Putamen (tissue), 1 donor: ENCODE data around the gene PRKACA.

Experiments
- DNase-seq: peaks from one replicate; pipeline ENCODE4 v3.0.0-alpha.2; 2016; ENCODE audit warnings: low spot score

PRKACA gene

DNA sequence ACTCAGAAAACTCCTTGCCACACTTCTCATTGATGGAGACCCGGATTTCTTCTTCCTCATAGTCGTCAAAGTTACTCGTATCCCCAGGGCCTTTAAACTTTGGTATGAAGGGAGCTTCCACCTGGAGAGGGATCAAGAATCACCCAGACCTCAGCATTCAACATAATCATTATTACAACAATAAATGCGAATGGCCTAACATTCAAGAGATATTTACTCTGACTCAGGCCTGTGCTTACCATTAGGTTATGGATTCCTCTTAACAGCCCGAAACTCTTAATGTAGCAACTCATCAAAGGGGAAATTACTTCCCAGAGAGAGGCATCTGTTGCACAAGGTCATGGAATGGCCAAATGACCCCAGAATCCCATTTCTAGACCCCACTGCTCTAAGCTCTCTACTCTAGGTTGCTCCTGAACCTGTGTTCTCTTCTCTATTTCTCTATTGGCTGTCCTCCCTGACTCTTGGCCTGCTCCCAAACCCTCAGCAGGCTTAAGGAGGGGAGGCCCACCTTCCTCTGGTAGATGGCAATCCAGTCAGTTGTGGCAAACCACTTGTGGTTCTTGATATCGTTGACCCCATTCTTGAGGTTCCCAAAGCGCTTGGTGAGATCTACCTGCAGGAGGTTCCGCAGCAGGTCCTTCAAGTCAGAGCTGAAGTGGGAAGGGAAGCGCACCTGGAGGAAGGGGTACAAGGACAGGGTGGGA, 24.3 kb downstream of the PRKACA start:
- DNase-seq = no peak

DNA sequence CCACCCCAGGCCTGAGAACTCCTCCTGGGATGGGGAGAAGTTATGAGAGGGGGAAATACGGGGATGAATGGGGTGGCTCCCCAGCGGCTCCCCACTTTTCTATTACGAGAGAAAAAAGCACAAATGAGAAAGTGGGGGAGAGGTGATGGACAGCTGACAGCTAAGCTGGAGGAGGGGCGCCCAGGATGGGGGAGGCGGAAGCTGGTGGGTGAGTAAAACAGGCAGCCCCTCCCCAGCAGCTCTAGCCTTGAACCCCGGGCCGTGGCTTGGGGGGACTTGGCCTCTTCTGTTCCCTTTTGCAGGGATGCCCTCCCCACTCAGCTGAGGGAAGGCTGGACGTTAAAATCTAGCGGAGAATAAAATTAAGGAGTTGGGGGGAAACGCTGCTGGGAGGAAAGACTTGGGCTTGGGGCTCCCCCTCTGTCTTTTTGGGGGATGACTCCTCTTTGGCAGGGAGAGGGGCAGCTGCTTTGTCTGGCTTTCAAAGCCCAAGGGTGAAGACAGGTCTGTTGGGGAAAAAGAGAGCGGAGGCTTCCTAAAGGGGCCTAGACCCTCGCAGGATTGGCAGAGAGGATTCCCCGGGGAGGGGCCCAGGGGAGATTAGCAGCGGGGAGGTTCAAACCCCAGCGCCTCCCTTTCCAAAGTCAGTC, 25.6 kb downstream of the PRKACA start:
- DNase-seq = no peak

DNA sequence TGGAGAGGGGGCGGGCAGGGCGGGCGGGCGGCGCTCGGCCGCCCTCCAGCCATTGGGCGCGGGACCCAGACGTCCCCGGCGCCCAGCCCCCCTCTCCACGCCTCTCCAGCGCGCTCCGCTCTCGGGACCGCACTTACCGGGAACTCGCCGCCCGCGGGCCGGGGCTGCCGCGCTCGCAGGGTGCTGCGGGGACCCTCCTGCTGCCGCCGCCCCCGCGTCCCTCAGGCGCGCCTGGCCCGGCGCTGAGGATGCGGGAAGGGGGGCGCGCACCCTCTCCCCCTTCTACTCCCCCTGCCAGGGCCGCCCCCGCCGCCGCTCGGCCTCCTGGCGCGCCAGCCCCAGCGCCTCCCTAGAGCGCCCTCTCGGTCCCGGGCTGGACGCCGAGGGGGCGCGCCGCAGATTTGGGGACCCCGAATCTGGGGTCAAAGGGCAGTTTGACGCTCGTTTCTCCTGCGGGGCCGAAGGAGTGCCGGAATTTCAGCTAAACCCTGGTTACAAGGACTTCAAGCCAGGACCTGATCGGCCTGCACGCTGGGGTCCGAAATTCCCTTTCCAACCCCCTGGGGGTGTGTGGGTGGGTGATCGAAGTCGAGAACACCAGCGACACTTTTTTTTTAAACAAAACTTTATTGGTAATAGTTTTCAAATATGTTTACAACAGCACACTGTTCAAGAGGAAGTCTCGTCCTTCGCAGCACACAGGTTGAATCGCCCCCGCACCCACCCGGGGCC, 26.3 kb downstream of the PRKACA start:
- DNase-seq = peak; percentile 64

DNA sequence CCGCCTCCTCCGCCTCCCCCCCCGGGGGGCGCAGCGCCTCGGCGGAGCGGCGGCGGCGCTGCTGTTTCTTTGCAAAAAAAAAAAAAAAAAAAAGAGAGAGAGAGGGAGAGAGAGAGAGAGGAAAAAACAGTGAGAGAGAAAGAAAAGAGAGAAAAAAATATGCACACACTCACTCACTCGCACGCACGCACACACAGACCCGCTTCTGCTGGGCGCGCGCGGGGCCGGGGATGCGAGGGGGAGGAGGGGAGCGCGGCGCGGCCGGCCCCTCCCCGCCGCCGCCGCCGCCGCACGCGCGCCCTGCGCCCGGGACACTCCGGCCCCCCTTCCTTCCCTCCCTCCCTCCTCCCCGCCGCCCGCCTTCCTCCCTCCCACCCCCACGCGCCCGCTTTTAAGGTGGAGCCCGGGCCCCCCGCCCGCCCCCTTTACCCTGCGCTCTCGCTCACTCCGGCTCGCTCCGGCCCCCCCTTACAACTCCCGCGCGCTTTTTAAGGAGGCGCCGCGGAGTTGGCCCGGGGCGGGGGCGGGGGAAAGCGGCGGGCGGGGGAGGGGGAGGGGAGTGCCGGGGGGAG, 27.0 kb downstream of the PRKACA start, which contains the start of gene SAMD1:
Gene SAMD1, minus strand, starts transcription at position 243 of the 572 bp plus-strand sequence.
- peak; percentile 89 for DNase-seq

DNA sequence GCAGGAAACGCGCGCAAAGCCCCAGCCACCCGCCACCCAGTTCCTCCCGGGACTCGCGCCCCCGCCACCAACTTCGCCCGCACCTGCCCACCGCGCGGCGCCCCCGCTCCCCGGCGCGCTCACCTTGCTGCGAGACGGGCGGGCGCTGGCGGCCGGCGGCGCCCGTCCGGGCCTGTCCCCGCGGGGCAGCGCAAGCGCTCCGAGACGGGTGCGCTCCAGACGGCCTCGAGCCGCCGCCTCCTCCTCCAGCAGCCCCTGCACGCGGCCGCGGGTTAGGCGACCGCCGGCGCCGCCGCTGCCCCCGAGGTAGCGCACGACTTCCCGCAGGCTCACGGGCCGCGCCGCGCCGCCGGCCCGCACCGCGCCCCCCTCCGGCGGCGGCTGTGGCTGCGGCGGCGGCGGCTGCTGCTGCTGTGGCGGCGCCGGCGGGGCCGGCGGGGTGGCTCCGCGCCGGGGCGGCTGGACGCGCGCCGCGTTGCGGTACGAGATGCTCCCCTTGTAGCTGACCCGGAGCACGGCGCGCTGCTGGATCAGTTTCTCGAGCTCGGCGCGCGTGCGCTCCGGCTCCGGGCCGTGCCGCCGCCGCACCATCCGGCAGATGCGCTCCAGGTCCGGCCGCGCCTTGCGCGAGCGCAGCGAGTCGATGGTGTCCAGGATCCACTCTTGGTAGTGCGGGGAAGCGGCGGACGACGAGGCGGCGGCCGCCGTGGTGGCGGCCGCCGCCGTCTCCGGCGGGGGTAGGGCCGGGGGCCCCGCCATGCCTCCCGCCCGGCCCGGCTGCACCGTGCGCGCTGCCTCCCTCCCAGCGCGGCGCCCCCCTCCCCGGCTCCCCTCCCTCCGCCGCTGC, 27.7 kb downstream of the PRKACA start:
- DNase-seq = no peak

DNA sequence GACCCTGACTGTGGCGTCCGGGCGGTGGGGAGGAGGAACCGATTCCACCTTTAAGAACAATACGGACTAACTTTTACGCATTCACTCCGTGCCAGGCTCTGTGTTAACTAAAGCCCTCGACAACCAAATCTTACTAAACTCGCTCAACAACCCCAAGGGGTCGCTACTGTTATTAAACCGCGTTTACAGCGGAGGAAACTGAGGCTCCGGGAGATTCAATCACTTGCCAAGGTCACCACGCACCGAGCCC, 28.2 kb downstream of the PRKACA start:
- DNase-seq = no peak

DNA sequence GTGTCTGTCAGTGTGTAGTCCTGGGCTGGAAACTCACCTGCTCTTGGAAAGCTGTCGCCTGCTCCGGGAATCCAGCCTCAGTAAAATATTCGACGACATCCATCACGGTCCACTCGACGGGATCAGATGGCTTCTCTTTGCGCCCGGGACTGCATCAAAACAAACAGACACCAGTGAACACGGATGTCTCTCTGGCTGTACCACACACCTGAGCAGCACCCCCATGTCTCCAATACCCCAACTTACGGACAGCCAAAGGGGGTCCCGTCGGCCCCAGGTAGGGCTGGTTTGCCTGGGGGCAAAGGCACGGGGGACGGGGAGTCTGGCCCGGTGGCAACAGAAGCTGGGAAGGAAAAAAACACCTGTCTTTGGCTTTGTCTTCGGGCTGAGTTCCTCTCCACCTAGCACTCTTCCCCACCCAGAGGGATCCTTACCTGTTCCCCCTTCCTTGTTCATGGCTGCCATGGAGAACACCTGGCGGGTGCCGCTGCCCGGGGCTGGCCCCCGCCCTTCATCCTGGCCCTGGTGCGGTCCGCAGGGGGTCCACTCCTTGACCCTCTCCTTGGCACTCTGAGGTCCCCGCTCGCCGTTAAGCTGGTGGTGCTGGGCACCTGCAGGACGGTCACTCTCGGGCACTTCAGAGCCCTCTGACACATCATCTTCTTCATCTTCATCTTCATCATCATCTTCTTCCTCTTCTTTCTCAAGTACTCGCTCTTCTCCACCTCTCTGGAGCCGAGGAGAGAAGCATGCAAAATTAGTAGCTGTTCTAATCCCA, 28.7 kb downstream of the PRKACA start:
- DNase-seq = no peak

DNA sequence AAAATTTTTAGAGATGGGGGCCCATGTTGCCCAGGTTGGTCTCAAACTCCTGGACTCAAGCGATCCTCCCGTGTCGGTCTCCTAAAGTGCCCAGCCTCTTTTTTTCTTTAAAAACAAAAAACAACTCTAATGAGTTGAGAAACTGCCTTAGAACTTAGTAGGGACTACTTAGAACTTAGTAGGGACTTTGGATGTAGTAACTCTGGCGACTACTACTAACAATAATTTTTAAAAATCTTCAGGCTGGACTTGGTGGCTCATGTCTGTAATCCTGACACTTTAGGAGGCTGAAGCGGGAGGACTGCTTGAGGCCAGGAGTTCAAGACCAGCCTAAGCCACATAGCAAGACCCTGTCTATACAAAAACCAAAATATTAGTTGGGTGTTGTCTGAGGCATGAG, 31.5 kb downstream of the PRKACA start:
- no peak for DNase-seq

DNA sequence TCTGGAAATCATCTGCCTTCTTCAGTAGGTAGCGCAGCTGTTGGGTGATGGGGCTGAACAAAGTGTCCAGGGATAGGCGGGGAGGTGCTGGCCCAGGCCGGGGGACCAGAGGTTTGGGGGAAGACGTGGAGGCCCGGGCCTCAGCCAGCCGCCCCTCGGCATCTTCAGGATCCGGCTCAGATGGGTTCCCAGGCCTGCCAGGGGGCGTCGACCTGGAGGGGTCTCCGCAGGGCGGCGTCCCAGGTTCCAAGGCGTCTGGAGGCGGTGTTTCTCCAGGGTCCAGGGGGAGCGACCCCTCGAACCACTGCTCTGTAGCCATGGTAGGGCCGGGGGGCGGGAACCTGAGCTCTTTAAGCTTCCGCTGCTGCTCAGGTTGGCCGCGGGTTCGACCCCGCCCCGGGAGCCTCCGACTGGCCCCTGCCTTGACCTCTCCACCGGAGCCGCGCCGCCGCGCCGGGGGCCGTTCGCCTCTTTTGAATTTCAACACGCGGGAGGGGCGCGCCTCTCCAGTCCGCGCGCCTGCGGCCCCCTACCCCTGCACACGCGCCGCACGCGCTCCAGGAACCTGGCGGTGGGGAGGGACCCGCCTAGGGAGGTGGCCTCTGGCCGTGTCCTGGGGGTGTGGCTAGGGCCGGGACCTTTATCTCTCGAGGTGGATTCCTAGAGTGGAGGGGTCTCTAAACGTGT, 32.1 kb downstream of the PRKACA start, which contains the start of gene C19orf67:
Gene C19orf67, minus strand, starts transcription at position 475 of the 687 bp plus-strand sequence. Its CDS starts 156 bp downstream, at position 319.
- no peak for DNase-seq

DNA sequence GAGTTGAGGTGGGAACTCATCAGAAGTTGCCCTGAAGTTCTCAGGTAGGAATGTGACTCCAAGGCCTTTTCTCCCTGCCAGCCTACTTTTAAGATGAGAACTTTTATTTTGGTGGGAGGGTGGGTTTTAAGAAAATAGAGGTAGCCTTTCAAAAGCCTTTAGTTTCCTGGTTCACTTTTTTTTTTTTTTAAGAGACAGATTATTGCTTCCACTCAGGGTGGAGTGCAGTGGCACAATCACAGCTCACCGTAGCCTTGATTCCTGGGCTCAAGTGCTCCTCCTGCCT, 34.9 kb downstream of the PRKACA start:
- DNase-seq = no peak

DNA sequence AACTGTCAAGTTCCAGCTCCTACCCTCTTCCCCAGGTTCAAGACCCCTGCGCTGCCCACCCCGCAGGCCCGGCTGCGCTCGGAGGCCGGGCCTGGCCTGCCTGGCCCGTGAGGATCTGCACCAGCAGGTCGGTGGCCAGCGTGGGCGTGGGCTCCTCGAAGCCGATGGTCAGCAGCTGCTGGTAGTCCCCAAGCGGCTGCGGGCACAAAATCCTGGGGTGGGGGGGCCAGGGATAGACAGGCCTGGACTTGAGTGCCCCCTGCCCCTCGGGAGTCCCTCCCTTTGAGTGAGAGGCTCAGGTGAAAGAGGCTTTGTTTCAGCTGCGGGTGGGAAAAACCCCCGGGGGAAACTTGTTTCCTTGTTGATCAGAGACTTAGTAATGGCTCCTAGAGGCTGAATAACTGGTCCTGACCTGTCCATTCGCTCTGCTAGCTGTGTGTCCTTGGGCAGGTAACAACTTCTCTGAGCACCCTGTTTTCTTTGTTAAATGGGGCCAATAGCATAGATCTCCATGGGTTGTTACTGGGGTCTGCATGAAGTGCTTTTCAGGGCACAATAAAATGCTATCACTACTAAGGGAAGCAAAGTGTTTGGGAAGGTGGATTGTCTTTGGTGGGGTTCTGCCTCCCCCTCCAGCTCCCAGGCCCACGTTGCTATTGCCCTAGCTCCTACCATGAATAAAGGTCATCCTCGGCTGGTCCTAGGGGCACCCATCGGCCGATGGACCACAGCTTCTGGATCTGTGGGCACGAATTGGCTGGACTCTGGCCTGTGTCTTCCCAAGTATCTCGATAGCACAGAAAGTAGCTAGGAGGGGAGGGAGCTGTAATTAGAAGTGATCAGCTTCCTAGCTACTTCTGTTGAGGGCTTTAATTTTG, 35.5 kb downstream of the PRKACA start:
- no peak for DNase-seq

DNA sequence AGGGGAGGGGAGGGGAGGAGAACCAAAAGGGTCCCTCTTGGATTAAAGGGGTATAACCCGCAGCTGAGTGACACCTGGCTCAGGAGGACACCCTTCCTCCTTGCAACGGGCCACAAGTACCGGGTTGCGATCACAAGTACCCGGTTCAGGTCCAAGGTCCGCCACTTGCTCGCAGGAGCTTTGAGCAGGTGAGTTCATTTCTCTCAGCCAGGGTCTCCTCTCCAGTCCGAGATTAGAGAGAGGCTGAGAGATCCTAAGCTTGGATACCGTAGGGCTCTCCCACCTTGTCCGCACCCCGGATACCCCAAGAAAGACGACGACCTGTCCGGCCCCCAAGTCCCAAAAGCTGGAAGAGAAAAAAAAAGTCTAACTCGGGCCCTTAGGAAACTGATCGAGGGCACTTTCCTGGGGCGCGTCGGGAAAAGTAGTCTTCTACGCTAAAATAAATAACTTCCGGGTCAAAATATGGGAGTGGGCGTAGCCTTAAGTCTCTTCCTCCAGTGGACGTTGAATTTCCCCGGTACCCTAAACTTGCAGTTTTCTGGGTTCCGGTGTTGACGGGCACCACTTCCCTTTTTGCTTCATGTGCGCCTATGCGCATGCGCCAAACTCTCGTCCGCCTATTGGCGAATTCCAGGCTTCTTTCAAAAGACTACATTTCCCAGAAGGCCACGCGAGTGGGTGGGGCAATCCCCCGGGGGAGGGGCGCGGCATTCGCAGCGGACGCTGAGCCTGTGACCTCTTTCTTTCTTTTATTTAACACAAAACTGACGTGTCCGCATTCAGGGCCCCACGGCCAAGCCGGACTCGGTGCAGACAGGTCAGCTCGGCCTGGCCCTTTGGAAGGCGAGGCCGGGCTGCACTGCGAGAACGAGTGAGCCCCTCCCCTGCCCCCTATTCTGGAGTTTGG, 36.4 kb downstream of the PRKACA start:
- DNase-seq = peak; percentile 100

DNA sequence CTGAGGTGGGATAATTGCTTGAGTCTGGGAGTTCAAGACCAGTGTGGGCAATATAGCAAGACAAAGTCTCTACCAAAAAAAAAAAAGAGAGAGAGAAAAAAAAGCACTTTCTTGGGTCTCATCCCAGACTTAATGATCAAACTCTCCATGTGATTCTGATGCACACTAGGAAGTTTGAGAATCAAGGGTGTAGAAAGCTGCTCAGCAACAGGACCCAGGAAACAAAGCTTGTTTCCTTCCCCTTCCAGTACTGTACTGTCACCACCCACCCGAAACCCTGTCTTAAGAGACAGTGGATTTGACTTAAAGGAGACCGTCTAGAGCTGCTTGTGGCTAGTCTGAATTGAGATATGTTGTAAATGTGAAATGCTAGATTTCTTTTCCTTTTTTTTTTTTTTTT, 39.2 kb downstream of the PRKACA start:
- DNase-seq = no peak

DNA sequence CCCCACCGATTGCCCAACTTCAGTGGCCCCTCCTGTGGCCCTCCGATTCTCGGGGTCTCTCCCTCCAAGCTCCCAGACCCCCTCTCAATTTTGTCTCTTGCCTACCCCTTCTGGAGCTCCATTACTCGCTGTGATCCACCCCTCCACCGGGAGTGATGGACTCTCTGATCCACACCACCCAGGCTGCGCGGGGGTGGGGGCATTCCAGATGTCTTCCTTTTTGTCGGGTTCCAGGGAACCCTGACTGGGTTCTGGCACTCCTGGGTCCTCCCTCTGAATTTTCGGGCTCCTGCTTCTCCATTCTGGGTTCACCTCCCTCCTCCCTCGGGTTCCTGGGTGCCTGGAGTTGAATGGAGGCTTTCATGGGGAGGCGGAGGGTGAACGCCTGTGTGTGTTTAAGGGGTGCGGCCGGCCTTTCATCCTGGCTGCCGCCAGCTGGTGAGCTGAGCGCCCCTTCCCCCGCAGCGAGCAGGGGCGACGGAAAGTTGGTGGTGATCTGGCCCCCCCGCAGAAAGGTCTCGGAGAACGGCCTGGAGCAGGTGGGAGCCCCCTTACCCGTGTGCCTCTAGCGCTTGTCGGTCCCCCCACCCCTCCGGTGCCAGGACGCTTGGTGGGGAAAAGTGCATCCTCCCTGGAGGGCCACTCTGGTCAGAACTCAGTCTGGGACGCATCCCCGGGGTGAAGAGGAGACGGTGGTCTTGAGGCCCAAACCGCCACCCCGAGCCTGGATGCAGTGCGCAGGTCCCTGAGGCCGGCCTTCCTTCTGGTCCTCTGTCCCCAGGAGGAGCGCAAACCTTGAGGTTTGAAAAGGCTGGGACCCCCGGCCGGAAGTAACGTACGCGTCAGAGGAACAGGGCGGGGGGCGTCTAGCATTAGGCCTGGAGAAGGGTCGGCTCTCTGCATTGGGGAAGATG, 43.4 kb downstream of the PRKACA start:
- DNase-seq = no peak

DNA sequence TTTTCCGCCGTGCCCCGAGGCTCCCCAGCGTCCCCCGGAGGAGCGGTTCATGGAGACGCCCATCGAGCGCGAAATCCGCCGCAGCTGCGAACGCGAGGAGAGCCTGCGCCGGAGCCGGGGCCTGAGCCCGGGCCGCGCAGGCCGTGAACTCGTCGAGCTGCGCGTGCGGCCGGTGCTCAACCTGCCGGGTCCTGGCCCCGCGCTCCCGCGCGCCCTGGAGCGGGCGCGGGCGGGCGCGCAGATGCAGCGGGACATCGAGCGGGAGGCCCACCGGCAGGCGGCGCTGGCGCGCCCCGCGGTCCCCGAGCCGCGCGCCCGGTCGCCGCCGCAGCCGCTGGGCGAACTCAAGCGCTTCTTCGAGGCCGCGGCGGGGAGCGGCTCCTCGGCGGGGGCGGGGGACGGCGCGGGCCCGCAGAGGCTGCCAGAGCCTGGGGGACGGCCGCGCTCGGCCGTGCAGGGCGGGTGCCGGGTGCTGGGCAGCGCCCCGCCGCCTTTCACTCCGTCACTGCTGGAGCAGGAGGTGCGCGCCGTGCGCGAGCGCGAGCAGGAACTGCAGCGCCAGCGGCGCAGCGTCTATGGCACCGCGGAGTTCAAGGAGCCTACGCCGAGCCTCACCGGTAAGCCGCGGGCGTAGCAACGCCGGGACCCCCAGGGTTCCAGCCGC, 44.2 kb downstream of the PRKACA start:
- peak; percentile 77 for DNase-seq

DNA sequence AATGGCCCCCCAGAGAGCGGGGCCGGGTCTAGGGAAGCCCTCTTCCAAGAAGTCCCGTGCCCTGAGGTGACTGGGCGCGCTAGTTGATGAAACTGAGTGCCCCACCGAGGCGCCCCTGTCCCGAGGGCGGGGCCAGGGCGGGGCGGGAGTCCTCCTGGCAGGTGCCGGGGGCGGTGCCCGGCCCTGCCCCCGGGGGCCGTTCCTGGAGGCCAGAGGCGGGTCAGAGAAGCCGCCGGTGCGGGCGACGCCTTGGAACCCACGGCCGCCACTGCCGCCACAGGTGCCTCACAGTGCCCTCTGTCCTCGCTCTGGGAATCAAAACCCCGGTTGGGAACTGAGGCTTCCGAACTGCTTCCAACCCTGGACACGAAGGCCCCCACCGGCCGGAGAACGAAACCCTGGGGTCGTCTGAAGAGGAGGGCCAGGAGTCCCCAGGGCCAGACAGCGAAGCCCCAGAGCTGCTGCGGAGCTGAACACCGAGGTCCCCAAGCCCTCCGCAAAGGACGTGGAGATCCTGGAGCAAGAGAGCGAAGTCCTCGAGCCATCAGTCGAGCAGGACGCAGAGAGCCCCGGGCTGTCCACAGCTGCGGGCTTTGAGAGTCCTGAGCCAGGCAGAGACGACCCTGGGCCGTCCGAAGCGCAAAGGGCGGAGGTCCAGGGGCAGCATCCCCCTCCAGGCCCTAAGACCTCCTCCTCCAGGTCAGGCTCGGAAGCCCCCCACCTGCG, 44.9 kb downstream of the PRKACA start, which contains the start of gene MISP3:
Gene MISP3, plus strand, starts transcription at position 252 of the 726 bp plus-strand sequence. CDS start 524 bp downstream, outside the sequence.
- no peak for DNase-seq
